ENCODE data around the gene LELP1. TPM values are rescaled to one million over a fixed set of nuclear protein-coding genes. Genes with fewer than 3 reads are reported as not detected.

The LELP1 gene
- total and polyA plus RNA-seq, 8 donors = not detected

- Histone ChIP-seq H3K4me1 (peaks cover 0 to 30% (median 0%) of the 10 kb centered on the region in 4 donors), H3K4me3 (no peak overlapping the region), H3K9me3 (no peaks in the 10 kb centered on the region), H3K27me3 (peaks cover 0 to 18% (median 0%) of the 10 kb centered on the region in 3 donors), H3K36me3 (no peaks in the 10 kb centered on the region), H3K27ac (peak overlapping the region in 4 of 5 donors; percentile 32 to 77 (median 64))
- 26 to 64% (median 42%) methylated on average over 1 to 4 of the region's 4 CpGs for WGBS, 5 donors
- peak in 1 of 3 donors; percentile 38 for TF ChIP-seq POLR2AphosphoS5 (IDR thresholded peaks at IDR 0.05)
- TF ChIP-seq POLR2A (IDR thresholded peaks at IDR 0.05) = no peak
- peak; percentile 52 to 59 for DNase-seq
- intact Hi-C loops (cut with DNase I; ENCODE audit: low total_unique reads) = no loop called here
Measured at GRCh38 chr1:153231363-153231762, 28.1 kb downstream of the LELP1 start.

GRCh38 chr1:153231785-153232184, 28.6 kb downstream of the LELP1 start:
- peak overlapping the region in 4 of 5 donors; percentile 32 to 77 (median 64) for H3K27ac ChIP-seq
- peaks cover 0 to 30% (median 0%) of the 10 kb centered on the region in 4 donors for H3K4me1 ChIP-seq
- no peak for DNase-seq
- 56 to 80% (median 70%) methylated on average over 2 of the region's 2 CpGs for WGBS, 5 donors
- H3K27me3 ChIP-seq = peaks cover 0 to 16% (median 0%) of the 10 kb centered on the region in 3 donors
- H3K36me3 ChIP-seq = no peaks in the 10 kb centered on the region
- H3K4me3 ChIP-seq = no peak overlapping the region
- intact Hi-C loops (cut with DNase I; ENCODE audit: low total_unique reads) = no loop called here
- TF ChIP-seq POLR2A (IDR thresholded peaks at IDR 0.05) (no peak), CTCF (IDR thresholded peaks at IDR 0.05) (no peak), EP300 (IDR thresholded peaks at IDR 0.05) (no peak), POLR2AphosphoS5 (IDR thresholded peaks at IDR 0.05) (no peak)
- no peaks in the 10 kb centered on the region for H3K9me3 ChIP-seq

DNA sequence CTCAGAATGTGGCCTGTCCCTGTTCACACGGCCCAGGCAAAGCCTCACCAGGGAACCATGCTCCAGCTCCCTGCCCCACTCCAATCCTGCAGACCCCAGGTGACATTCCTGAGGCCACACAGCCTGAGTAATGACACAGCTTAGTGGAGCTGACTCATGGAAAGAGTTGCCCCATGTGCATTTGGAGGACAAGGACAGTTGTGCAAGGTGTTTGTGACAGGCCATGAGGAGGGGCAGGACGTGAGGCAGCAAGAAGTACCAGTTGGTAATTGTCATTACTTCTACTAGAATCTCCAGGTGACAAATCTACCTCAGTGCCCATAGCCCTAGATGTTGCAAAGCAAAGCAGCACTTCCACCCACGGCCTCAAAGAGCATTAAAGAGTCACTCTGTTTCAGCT, 29.3 kb downstream of the LELP1 start:
- Histone ChIP-seq H3K9me3 (no peaks in the 10 kb centered on the region), H3K4me1 (peaks cover 0 to 30% (median 0%) of the 10 kb centered on the region in 4 donors), H3K27me3 (peaks cover 0 to 14% (median 0%) of the 10 kb centered on the region in 3 donors), H3K27ac (peak overlapping the region in 2 of 5 donors; percentile 25 to 32), H3K36me3 (no peaks in the 10 kb centered on the region), H3K4me3 (no peak overlapping the region)
- 61 to 82% (median 71%) methylated on average over 3 of the region's 3 CpGs for WGBS, 5 donors
- TF ChIP-seq CTCF (IDR thresholded peaks at IDR 0.05) (no peak), POLR2A (IDR thresholded peaks at IDR 0.05) (no peak), EP300 (IDR thresholded peaks at IDR 0.05) (no peak)
- no peak for DNase-seq
- intact Hi-C loops (cut with DNase I; ENCODE audit: low total_unique reads) = no loop called here

GRCh38 chr1:153233448-153233847, 30.2 kb downstream of the LELP1 start:
- H3K4me3 ChIP-seq = no peak overlapping the region
- peaks cover 0 to 6% (median 0%) of the 10 kb centered on the region in 3 donors for H3K27me3 ChIP-seq
- H3K4me1 ChIP-seq = peaks cover 0 to 30% (median 0%) of the 10 kb centered on the region in 4 donors
- H3K9me3 ChIP-seq = no peaks in the 10 kb centered on the region
- WGBS, 5 donors = 74 to 96% (median 76%) methylated on average over 1 of the region's 1 CpG
- H3K27ac ChIP-seq = peak overlapping the region in 2 of 5 donors; percentile 25 to 46
- no peak for TF ChIP-seq CTCF (IDR thresholded peaks at IDR 0.05)
- DNase-seq = no peak
- H3K36me3 ChIP-seq = no peaks in the 10 kb centered on the region
- intact Hi-C loops (cut with DNase I; ENCODE audit: low total_unique reads) = no loop called here

GRCh38 chr1:153238527-153238926, 35.3 kb downstream of the LELP1 start:
- WGBS, 5 donors = 77 to 90% (median 81%) methylated on average over 2 of the region's 2 CpGs
- TF ChIP-seq EP300 (IDR thresholded peaks at IDR 0.05) (no peak), POLR2A (IDR thresholded peaks at IDR 0.05) (no peak)
- no peaks in the 10 kb centered on the region for H3K9me3 ChIP-seq
- H3K27me3 ChIP-seq = no peaks in the 10 kb centered on the region
- H3K4me1 ChIP-seq = peaks cover 0 to 4% (median 0%) of the 10 kb centered on the region in 4 donors
- no peaks in the 10 kb centered on the region for H3K36me3 ChIP-seq
- intact Hi-C loops (cut with DNase I; ENCODE audit: low total_unique reads) = no loop called here
- DNase-seq = peak in 1 of 2 donors; percentile 26
- H3K4me3 ChIP-seq = no peak overlapping the region
- no peak overlapping the region for H3K27ac ChIP-seq

Data from stomach (tissue), 9 donors.